Dedifferentiated amniotic fluid mesenchymal stem cell (primary cell): Measurements from ENCODE around the gene SH3GL3.

Source experiments
- DNase-seq: peaks from one replicate; pipeline ENCODE4 v3.0.0-alpha.2; 2016; ENCODE audit errors: extremely low spot score

SH3GL3 gene

DNA sequence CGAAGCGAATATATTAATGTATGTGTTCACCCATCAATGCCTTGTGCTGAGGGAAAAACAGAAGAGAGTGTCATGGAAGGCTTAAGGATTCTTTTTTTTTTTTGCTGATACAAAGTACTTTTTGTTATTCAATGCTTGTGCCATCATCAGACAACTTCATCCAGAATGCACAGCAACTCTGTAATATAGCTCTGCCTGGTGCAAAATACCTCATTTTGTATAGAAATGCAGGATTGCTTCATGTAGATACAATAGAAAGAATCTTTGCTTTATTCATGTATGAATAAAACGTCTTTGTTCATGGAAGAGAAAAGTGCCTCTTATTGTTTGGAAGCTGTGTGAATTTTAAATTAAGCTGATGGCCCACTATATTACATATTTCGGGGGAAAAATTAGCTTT, 62.9 kb downstream of the SH3GL3 start:
- no peak for DNase-seq

DNA sequence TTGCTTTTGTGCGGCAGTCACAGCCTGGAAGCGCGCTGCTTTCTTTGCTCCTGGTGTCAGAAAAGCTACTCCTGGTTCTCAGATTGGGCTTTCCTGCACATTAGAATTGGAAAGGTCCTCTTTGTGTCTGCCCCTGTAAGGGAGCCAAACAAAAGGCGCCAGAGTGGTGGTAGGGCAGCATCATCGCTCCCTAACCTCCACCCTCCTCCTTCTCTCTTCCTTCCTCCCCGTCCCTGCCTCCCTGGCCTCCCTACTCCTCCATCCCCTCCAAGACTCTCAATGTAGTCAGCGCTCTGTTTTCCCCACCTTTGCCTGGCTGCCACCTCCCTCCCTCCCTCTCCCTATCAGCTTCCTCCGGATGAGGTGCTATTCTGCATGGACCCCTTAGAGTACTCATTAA, 65.3 kb downstream of the SH3GL3 start:
- no peak for DNase-seq

DNA sequence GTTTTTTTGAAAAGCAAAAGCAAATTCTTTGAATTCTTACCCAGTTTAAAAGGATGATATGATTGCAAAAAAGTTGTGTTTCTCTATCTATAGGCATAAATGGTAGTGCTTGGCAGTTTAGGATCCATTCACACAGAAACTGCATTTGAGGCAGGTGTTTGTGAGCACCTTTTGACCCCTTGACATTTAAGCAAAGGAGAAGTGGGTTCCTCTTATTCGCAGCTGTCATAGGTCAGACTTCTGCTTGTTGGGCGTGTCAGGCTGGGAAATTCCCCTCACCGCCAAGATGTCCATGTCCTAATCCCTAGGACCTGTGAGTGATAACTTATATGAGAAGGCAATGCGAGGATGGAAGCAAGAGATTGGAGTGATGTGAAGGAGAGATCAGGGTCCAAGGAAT, 67.4 kb downstream of the SH3GL3 start:
- no peak for DNase-seq

DNA sequence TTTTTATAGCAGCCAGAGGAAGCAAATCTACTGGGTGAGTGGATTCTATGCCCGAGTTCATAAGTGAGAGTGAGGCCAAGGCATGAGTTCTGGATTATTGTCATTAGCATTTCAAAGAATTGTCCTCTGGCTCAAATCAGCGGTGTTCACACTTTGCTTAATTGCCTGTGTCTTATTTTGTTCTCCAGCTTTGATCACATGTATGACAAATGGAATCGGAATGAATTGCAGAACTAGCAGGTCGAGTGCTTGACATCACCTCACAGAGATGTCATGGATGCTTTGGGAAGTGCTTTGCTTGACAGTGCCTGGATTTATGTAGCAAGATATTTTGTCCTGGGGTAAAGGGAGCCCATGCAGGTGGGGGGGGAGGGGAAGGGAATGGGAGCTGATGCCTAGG, 68.0 kb downstream of the SH3GL3 start:
- no peak for DNase-seq

DNA sequence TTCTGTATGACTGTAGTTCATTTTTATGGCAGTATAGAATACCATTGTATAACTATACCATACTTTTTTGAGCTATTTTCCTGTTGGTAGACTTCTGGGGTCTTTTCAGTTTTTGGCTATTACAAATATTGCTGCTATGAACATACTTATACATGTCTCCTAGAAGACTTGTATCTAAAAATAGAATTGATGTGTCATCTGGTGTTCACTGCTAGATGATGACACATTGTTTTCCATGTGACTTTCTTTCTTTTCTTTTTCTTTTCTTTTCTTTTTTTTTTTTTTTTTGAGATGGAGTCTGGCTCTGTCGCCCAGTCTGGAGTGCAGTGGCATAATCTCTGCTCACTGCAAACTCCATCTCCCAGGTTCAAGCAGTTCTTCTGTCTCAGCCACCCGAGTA, 69.8 kb downstream of the SH3GL3 start:
- DNase-seq = no peak

DNA sequence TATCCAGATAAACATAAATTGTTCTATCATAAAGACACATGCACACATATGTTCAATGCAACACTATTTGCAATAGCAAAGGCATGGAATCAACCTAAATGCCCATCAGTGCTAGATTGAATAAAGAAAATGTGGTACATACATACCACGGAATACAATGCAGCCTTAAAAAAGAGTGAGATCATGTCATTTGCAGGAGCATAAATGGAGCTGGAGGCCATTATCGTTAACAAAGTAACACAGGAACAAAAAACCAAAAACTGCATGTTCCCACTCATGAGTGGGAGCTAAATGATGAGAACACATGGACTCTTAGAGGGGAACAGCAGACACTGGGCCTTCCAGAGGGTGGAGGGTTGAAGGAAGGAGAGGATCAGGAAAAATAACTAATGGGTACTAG, 79.2 kb downstream of the SH3GL3 start:
- no peak for DNase-seq

DNA sequence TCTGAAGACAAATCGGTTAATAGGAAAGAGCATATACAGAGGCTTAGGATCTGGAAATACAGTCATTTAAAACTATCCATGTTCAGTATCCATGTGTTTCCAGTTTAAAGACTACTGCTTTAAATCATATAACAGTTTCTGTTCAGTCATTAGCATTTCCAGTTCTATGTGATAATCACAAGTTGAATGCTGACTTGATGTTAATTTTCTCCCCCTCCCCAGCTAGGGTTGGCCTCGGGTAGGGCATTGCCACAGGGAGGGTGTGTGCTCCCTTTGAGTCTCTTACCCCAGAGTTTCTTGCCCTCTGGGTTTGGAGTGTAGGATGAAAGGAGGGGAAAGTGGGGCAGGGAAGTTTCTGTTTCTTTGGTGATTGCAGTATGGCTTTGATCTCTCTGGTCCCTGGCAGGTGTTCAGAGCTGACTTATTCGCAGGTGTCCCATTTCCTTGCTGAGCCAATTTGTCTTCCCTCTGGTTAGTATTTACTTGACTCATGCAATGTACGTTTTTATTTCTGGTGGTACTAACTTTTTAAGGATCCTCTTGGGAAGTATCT, 86.3 kb downstream of the SH3GL3 start:
- no peak for DNase-seq

DNA sequence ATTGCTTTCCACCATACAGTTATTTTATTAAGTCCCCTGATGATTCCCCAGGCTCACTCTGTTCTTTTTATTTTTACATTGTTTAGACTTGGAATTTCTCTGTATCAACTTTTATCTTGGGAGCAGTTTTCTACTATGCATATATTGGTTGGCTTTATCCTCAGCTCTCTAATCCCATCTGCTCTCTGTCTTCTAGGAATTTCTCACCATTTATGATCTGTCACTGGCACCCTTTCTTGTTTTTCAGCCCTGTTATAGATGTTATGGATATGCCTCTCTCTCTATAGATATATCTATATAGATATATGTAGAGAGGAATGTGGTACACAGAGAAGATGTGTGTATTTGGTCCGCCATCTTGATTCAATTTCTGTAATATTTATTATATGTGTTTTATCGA, 90.5 kb downstream of the SH3GL3 start:
- DNase-seq = no peak

DNA sequence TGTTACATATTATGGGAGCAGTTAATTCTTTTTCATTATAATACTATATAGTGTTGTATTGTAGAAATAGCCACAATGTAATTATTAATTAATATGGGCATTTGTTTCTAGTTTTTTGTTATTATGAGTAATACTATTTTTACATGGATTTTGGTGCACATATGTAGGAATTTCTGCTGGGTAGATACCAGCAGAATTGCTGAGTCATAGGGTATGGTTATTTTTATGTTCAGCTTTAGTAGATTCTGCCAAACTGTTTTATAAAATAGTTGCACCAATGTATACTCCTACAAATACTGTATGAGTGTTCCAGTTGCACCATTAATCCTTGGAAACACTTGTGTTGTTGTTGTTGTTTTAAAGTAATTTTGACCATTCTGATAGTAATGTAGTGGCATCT, 91.5 kb downstream of the SH3GL3 start:
- DNase-seq = no peak

DNA sequence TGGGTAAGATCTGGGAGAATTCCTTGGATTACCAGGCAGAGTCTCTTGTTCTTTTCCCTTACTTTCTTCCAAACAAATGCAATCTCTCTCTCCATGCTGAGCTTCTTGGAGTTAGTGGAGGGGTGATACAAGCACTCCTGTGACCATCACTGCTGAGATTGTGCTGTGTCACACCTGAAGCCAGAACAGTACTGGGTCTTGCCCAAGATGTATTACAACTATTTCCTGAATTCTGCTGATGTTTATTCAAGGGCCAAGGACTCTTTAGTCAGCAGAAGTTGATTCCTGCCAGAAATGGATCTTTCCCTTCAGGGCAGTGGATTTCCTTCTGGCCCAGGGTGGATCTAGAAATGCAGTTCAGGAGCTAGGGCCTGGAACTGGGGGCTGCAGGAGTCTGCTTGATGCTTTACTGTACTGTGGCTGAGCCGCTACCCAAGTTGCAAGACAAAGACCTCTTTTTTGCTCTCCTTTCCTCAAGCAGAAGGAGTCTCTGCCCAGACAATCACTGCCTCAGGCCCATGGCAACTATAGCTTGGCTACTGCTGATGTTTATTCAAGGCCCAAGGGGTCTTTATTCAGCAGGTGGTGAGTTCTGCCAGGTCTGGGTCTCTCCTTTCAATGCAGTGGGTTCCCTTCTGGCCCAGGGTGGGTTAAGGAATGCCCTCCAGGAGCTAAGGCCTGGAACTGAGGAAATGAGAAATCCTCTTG, 98.8 kb downstream of the SH3GL3 start:
- no peak for DNase-seq

DNA sequence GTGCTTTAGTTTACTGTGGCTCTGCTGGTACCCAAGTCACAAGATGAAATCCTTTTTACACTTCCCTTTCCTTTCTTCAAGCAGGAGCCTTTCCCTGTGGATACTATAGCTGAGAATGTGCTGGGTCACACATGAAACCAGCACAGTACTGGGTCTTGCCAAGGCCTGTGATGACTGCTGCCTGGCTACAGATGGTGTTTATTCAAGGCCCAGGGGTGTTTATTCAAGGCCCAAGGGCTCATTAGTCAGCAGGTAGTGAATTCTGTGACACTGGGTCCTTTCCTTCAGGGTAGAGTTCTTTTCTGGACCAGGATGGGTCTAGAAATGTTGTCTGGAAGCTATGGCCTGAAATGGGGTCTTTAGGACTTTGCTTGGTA, 99.4 kb downstream of the SH3GL3 start:
- DNase-seq = no peak

DNA sequence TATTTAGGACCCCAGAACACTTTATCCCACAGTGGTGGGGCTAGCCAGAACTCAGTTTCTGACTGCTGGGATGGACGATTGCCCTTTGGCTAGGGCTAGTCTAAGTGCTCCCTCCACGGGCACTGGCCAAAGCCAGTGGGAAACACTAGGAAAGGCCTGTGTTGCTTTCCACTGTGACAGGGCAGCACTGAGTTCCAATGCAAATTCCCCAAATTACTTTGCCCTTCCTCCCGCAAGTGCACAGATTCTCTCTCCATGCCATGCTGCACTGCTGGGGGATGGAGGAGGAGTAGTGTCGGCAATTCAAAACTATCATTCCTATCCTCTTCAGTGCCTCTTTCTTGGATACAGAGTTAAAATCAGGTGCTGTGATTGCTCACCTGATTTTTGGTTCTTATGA, 100.0 kb downstream of the SH3GL3 start:
- no peak for DNase-seq

DNA sequence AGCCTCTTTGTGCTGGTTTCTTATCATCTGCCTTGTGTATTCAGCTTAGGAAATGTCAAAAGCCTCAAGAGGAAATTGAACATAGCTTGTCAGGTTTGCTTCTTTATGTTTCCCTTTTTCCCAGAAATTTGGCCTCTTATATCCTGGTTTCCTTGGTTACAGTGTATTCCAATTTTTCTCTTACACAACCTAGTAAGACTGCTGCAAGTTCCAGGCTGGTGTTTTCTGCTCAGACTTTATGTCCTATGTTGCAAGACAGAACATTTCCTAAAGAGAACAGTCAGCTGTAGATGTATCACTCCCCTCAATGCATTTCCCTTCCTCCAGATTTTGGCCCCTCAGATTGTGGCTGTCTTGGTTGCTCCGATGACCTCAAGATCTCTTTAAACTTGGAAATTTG, 102.5 kb downstream of the SH3GL3 start:
- DNase-seq = no peak

DNA sequence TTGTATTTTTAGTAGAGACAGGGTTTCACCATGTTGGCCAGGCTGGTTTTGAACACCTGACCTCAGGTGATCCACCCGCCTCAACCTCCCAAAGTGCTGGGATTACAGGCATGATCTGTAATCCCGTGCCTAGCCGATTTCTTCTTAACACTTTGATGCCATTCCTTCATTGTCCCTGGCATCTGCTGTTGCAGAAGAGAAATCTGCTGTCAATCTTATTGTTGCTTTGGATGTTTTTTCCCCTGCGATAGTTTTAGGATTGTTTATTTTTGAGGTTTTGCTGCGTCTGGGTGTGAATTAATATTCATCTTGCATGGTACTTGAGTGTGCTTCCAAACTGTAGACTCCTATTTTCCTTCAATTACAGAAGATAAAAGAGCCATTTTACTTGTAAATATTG, 107.4 kb downstream of the SH3GL3 start:
- DNase-seq = no peak

DNA sequence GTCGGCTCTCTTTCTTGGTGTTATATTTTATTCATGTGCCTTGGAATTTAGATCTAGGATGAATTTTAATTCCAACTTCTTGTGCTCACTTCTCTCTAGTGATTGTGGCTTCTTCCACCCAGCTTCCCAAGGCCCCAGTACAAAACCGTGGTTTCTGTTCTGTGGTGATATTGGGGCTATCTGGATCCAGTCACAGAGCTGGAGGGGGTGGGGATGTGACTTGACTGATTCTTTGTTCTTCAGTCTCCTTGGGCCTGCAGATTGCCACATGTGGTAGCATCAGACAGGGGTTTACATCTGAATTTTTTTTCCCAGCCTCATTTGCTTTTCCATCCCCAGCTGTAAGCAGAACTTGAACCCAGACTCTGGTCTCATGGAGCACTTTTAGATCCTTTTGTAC, 108.2 kb downstream of the SH3GL3 start:
- no peak for DNase-seq

DNA sequence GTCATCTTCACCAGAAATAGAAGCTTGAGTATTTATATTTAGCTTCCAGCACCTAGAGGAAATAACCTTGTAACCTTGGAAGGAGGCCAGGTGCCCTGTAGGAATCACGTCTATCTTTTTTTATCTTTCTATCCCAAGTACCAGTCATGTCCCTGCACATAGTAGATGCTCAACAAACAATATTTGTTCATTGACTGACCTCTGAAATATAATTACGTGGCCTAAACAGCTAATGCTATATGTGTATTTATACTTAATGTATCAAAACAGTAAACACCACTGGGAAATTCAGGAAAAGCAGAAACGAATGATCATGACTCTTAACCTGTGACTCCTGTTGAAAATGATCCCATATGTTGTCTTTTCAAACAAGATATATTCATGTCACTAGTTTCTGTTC, 108.9 kb downstream of the SH3GL3 start:
- DNase-seq = no peak

DNA sequence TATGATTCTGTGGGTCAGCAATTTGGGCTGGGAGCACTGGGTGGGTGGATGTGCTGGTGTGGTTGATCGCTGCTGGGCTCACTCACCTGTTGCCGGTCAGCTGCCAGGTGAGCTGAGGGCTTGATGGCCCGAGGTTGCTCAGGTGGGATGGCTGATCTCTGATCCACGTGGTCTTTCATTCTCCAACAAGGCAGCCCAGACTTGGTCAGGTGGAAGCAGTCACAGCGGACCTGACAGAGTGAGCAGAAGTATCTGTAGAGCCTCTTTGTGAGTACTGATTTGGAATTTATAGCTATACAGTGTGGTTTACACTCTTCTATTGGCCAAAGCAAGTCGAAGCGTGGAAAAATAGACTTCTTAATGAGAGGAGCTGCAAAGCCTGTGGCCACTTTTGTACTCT, 109.6 kb downstream of the SH3GL3 start:
- no peak for DNase-seq

DNA sequence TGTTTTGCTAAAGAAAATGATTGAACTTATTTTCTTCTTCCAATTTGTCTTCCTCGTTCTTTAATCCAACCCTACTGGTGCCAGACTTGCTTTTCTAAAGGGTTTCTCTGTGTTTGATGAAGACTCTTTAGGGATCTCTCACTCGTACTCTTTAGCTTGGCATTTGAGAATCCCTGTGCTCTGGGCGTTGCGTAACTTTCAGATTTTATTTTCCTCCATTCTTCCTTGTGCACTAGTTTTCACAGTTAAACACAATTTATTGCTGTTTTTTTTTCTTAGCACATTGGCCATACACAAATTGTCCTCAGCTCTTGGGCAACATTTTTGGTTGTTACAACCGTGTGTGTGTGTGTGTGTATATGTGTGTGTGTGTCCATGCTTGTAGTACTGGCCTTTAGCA, 111.0 kb downstream of the SH3GL3 start:
- no peak for DNase-seq

DNA sequence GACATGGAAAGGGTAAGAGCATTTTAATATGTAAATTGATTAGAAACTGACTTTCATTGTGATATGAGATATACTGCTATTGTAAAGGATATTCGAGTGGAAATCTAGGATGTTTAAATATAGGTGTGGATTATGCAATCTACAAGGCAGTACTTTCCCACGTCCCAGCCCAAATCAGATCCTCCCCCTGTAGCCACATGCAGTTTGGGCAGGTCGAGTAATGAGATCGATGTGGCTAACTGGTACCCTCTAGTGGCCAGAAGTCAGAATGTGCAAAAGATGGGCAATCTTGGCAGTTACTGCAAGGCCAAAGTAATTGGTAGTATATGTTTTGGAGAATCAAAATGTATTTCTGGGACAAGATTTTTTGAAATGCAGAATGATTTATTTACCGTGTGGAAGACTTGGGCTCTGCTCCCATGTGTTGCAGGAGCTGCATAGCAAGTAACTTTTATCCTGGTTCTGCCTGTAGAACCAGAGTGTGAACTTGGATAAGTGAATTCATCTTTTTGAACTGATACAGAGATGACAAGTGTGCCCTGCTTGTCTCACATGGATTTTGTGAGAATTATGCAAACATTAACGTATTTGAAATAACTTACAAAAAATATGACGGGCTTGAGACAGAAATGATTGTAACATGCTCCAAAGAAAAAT, 112.3 kb downstream of the SH3GL3 start:
- DNase-seq = peak; percentile 75

DNA sequence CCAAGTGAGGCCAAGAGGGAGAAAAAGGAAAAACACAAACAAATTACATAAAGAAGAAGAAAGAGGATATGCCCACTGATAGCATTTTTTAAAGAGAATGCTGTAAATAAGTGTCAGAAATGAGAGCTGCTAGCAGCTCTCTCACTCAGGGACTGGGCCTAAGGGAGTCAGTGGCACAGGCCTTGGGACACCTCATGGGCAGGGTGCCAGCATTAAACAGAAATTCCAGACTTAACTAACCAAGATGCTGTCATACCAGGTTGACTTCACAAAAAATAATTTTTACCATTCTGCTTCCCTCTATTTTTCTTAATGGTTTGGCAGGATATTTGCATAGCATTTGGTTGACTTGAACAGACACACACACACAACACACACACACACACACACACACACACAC, 114.5 kb downstream of the SH3GL3 start:
- no peak for DNase-seq

DNA sequence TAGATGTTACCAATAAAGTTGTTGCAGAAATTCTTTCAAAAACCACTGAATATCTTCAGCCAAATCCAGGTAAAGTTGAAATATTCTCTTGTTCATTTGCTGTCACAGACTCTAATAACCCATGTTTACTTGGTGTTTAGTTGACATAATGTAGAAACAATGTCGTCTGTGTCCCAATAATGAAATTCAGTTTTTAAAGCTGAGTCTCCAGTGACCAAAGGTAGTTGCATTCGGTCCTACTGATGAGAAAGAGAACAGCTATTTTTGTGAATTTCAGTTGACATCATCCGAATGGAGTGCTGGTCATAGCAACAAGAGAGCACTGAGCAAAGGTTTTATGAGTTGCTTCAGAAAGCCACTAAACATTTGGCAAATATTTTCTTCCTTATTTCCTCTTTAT, 118.0 kb downstream of the SH3GL3 start:
- no peak for DNase-seq

DNA sequence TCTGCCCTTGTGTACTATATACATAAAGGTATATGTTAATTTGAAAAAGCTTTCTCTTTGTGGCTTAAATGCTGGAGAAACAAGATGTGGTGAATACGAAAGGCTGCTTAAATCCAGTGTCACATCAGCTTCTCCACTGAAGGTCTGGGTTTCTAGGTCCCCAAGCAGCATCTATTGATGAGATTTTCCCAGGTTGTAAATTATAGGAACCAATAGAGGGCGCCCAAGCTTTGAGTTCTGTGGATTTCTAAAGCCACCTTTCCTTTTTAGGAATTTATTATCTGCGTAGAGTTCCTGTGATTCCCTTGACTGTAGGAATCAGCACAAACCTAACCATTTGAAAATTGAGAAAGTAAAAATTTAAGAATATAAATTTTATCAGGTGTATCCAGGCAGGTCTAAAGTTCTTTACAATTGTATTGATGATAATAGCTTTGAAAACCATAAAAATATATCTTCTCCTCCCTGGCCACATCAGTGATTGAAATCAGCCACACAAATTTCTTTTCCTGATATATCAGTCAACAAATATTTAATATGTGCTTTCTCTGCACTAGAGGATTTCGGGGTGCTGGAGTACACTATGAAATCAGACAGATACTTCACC, 118.5 kb downstream of the SH3GL3 start:
- DNase-seq = no peak

DNA sequence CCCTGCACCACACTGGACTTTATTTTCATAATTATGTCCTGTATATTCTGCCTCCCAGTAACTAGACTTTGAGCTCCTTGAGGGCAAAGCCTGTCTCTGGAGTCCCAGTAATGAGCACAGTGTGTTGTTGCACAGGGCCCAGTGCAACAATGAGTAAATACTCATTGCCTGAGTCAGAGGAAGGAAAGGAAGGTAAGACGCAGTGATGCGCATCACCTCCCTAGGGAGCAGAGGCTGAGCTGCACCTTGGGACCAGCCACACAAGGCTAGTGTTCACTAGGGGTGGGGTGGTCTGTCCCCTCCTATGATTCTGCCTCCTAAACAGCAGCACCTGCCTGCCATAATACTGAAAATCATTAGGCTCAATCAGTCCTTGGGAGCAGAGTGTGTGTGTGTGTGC, 120.2 kb downstream of the SH3GL3 start:
- DNase-seq = no peak
